Left renal cortex interstitium (tissue), 4 donors: ENCODE results near the gene C6orf58. TPM values are rescaled to one million over a fixed set of nuclear protein-coding genes. Genes with fewer than 3 reads are reported as not detected.
"Not testable (repeated sequence)": the region's sequence is repeated elsewhere in the genome, so short reads cannot be mapped to it uniquely, and the experiment has no call there.

Source experiments
- DNase-seq, 4 donors: peaks; one replicate each; pipeline ENCODE4 v3.0.0-alpha.2; 2013; ENCODE audit warnings: low read depth in 4 of 4, low spot score in 2 of 4, missing footprints in 1 of 4
- polyA plus RNA-seq, 4 donors: library from polyadenylated mRNA; unstranded; fragments of 120-200 nt; gene quantifications; one replicate each; pipeline ENCODE4 v1.2.1, GENCODE V29; 2013; ENCODE audit not compliant: insufficient read length in 4 of 4

The C6orf58 gene
- polyA plus RNA-seq, 4 donors: 0.75 to 1.4 (median 0.98) TPM

GRCh38 chr6:127589135-127589534, 12.2 kb downstream of the C6orf58 start:
- DNase-seq: no peak

GRCh38 chr6:127590344-127590743, 13.4 kb downstream of the C6orf58 start:
- DNase-seq: no peak

GRCh38 chr6:127592964-127593363, 16.0 kb downstream of the C6orf58 start:
- no peak for DNase-seq

- not testable (repeated sequence) for DNase-seq
Observed at GRCh38 chr6:127593456-127593855, 16.5 kb downstream of the C6orf58 start.

- peak; percentile 29 to 56 (median 38) for DNase-seq
Observed at GRCh38 chr6:127606131-127606562, 29.2 kb downstream of the C6orf58 start.

- no peak for DNase-seq
Observed at GRCh38 chr6:127608554-127609270, 31.7 kb downstream of the C6orf58 start.

GRCh38 chr6:127618729-127619128, 41.8 kb downstream of the C6orf58 start:
- DNase-seq: no peak

- DNase-seq: no peak
Observed at GRCh38 chr6:127630800-127631199, 53.8 kb downstream of the C6orf58 start.

- no peak for DNase-seq
Observed at GRCh38 chr6:127634178-127634577, 57.2 kb downstream of the C6orf58 start.

GRCh38 chr6:127635091-127635490, 58.1 kb downstream of the C6orf58 start:
- no peak for DNase-seq

- DNase-seq: no peak
Observed at GRCh38 chr6:127637830-127638409, 60.9 kb downstream of the C6orf58 start.

Other genes with a start within 250 kb of the C6orf58 start
- 10 to 100 TPM; 73.4 to 89.5 (median 80.3) TPM for gene ECHDC1, start 233.6 kb upstream of the C6orf58 start, polyA plus RNA-seq
- gene KIAA0408, start 117.8 kb upstream of the C6orf58 start, polyA plus RNA-seq: 1 to 10 TPM; 3.3 to 4.7 (median 4.0) TPM